DMS53 (cell line): Measurements from ENCODE around the gene ITPRID2.

Experiments used
- DNase-seq: peaks from one replicate; lab custom pipeline; 2025; lab: John Stamatoyannopoulos, UW

ITPRID2 gene

DNA sequence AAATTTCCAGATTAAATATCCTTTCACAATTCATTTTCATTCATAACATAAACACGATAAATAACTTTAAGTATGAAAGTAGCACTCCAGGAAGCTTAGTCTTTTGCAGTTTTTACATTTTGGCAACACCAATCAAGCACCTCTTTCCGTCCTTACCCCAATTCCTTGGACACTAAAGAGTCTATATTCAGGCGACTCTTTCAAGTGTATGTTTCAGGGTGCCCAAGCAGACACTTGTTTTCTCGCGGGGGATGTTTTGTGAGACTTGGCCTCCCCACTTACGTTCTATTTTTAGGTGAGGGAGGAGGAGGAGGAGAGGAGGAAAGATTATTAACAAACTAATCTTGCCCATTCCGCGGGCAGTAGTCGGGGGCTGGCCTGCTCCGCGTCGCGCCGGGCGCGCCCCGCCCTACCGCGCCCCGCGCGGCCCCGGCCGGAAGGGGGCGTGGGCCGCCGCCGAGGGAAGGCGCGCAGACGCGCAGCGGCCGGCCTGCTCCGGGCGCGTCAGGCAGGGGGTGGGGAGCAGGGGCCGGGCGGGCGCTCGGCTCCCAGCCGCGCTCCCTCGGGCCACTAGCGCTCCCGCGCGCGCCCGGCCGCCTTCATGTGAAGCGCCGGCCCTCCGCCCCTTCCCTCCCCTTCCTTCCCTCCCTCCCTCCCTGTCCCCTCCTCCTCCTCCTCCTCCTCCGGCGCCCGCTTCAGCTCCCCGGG is at the start of gene ITPRID2:
Gene ITPRID2, plus strand, starts transcription at position 473 of the 708 bp plus-strand sequence. CDS start 337 bp downstream, outside the sequence.
- peak; percentile 98 for DNase-seq

DNA sequence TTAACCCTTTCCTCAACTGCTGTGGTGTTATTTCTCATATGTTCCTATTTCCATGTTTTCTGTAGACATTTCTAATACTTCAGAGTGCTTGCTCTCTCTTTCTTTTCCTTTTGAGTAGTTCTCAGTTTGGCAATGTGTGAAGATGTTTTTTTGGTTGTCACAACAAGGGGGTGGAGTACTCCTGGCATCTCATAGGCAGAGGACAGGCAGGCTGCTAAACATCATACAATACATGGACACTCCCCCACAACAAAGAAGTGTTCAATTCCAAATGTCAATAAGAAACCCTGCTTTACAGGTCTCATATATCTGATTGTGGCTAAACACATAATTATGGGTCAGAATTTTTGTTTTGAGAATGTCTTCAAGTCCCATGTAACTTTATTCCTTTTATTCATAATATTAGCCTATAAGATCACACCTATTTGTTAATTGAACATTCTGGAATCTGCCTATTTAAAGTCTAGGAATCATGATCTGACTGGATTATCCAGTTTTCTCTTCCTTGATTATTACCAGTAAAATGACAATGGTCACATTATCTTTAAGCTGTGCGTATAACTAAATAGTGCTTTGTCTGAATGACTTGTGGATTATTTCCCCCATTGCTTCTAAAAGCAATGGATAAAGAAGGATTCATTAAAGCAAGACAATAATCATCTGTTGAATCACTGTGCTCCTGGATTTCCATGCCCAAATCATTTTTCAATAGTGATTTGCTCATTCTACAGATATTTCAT is 46.8 kb upstream of the ITPRID2 start:
- no peak for DNase-seq

DNA sequence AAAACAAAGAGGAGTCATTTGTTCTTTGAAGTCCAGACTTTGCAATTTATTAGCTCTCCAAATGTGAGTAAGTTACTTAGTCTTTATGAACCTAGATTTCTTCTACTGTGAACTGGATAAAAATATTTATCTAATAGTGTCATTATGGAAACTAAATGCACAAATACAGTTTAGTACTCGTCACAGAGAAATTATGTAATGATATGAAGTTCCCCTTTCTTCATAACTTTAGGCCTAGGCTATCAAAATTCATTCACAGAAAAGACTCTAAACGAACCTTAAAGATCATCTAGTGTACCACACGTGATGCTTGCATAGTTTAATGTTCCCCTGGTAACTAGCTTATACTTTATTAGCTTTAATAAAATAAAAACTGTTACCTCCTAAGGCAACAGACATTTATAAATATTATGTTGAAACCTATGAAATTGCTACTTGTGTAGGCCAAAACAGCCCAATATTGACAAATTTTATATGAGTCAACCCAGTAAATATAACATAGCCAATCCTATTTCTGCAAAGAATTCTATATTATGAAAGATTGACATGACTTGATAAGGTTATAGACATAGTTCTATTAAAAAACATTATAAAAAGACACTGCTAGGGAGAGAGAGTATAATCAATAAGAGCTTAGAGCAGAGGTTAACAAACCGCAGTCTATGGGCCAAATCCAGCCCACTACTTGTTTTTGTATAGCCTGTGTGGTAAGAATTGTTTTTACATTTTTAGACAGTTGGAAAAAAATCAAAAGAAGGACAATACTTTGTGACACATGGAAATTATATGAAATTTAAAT is 44.9 kb upstream of the ITPRID2 start:
- DNase-seq = no peak

DNA sequence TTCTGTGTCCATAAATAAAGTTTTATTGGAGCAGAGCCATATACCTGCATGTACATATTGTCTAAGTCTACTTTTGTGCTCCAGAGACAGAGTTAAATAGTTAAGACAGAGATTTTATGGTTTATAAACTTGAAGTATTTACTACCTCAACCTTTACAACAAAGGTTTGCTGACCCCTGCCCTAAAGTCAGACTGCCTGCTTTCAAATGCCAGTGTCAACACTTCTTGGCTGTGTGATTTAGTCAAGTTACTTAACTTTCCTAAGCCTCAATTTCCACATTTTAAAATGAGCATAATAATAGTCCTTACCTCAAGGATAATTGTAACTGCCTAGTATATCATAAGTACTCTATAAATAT is 44.4 kb upstream of the ITPRID2 start:
- no peak for DNase-seq

DNA sequence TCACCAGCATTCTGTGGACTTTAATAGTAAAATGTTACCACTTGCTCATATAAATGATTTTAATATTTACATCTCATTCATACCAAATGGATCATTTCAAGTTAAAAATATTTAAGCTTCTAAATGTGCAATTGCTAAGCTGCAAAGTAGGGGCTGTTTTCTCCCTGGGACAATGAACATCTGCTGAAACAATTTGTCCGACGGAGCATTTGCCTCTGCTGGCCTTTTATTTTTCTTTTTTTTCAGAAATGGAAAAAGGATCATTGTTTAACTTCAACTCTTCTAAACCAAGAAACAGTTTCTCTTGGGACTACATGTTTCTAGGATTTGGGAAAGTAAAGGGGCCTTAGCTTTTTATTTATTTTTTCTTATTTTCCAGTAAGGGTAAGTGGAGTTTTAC is 43.8 kb upstream of the ITPRID2 start:
- DNase-seq = no peak

DNA sequence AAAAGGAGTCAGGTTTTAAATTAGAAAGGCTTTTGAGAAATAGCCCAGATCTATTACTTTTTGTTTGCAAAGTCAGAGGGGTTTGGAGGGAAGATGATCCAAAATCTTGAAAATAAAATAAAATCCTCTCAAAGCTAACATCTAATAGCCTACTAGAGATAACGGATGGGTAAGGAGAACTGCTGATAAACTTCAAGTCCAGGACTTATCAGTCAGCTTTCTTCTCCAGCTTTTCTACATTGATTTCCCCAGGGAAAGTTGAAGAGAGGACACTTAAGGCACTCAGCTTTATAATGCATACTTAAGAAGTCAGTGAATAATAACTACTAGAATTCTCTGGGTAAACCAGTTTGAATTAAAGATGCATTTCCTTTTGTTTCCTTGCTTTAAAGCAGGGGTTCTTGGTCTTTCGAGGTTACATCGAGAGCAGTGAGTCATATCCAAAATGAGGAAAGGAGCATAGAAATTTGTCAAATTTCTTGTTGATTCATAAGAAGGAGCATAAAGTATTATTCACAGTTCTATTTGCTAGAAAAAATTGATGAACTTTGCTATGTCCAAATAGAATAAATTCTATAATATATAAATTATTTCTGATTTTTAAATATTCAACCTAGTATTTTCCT is 43.2 kb upstream of the ITPRID2 start:
- DNase-seq = no peak

DNA sequence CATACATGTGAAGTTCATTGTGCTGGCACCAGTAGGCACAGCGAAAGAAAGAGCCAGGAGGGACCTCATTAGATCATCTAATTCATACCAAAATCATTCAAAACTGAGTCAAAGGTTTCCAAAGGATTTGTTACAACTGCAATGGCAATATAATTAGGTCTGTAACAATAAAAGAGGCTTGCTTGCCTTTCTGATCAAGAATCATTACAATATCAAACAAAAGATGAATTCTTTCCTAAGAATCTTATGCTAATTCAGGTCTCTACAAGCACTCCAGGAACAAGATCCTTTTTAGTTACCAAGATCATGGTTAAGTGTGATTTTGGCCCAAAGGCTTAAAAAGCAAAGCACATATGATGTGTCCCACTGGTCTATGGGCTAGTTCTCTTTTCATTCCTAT is 41.9 kb upstream of the ITPRID2 start:
- DNase-seq = no peak

DNA sequence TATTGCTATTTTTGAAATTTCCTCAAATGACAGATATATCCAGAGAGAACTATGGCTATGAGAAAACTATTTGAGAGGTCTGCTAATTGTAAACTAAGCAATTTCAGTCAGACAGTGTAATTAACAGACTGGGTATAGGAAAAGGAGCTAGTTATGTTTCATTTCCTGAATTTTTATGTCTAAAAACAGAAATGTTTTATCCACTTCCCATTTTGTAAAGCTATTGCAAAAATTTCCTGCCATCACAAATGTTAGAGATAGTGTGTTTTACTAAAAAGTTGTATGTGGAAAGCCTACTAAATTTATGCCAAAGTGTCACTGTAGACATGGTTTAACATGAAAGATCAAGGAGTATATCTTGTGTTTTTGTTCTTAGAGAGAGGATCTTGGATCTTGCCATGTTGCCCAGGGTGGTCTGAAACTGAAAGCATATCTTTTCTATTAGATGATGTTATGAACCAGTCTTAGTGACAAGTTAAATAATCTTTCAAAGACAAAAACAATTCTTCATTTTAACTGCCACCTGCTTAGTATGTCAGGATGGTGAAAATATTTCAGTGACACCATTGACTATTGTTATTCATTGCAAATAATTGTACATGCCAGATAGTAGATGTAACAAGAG is 40.5 kb upstream of the ITPRID2 start:
- no peak for DNase-seq

DNA sequence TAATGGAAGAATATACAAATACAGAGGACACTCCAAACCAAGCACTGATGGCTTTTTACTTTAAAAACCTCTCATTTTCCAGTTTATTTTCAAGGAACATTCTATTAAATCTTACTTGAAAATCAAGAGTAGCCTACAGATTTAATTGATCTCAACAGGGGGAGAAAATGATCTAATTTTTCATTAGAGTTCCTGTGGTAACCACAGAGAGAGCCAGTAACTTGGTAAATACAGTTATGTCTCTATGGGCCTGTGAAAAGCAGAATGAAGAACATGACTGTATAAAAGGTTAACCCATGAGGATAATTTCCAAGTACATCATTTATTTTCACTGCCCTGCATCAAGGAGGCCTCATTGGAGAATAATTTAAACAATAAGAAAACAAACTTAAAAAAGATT is 39.8 kb upstream of the ITPRID2 start:
- DNase-seq = no peak

DNA sequence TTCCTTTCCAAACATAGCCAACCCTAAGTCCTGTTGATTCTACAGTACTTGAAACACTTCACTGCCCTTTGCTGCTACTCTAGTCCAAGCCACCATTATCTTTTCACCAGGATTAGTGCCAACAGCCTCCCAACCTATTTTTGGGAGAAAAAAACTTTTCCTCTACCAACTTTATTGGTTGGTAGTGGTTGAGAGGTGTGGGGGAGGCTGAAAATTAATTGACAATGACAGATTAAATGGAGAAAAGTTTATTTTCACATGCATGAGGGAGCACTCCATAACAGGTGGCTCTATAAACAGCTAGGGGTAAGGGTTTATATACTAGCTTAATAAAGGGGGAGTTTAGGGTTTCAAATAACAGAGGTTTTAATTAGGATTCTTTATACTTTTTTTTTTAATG is 37.8 kb upstream of the ITPRID2 start:
- no peak for DNase-seq

DNA sequence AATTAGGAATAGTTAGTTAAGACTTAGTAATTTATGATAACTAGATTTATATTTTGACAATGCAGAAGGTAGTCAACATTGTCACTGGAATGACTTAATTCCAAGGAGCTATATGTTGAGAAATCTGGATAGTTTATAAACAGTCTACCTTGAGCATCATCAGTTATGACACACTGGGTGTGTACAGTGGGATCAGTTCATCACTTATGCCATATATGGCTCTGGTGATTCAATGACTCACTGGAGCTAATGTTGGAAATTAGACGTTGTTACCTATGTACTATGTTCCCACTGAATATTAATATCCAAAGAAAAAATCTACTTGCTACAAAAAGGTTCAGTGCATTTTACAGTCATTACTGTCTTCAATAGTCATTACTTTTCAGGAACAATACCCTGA is 34.0 kb upstream of the ITPRID2 start:
- DNase-seq = peak; percentile 44

DNA sequence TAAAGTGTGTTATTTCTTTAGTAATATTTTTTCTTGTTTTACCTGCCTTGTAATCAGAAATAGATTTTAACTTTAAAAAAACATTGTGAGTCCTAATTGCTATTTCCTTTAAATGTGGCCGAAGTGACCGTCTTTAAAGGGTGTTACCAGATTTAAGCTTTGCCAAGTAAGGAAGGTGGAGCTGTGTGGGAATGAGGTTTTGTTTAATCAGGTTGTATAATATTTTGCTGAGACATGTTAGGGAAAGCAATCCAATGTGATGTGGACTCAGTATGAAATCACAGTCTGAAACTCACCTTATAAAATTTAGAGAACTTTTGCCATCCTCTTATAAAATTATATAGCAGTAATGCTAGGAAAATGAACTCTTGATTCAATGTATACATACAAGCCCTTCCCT is 32.9 kb upstream of the ITPRID2 start:
- DNase-seq = no peak

DNA sequence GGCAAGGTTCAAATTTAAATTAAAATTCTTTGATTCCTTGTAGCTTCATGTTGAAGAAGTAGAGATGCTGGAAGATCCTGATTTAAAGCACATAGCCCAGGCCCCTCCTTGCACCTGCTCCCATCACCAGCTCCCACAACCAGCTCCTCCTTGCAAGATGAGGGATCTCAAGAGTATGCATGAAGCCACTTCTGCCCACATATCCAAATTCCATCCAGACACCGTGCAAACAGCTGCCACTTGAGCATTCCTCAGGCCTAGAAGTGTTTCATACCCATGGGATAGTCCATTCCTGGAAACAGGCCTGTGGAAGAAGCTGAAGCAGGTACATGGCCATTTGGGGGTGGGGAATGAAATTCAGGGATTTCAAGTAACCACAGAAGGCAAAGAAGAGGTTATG is 32.4 kb upstream of the ITPRID2 start:
- no peak for DNase-seq

DNA sequence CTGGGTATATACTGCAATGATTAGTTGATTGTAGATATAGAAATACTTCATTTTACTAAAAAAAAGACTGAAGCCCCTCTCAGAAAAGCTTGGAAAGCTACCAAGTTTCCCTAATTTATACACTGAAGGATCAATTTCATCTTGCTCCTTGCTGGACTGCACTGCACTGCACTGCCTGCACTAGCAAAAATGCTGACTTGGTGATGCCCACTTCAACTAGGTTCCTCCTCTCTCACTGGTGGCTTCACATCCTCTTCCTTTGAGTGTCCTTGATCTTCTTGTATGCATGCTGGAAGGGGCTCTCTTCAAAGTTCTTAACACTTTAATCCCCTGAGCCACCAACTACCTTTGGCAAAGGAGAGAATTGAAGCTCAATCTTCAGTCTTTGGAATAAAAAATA is 31.7 kb upstream of the ITPRID2 start:
- no peak for DNase-seq

DNA sequence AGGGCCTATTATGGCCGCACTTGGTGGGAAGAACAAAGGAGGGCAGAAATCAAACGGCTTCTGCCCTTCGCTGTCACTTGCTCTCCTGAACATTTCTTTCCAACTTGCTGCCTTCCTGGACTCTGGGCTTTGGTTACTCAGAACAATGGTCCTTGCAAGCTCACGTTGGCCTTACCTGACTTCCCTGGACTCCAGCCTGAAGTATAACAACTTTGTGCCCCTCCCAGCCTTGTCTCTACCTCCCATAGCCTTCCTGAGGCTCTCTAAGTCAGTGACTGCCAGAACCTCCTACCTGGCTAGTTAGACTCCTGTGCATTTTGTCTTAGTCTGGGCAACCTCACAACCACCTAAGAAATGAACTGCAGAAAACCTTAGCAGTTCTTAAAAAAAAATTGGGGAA is 30.2 kb upstream of the ITPRID2 start:
- no peak for DNase-seq

DNA sequence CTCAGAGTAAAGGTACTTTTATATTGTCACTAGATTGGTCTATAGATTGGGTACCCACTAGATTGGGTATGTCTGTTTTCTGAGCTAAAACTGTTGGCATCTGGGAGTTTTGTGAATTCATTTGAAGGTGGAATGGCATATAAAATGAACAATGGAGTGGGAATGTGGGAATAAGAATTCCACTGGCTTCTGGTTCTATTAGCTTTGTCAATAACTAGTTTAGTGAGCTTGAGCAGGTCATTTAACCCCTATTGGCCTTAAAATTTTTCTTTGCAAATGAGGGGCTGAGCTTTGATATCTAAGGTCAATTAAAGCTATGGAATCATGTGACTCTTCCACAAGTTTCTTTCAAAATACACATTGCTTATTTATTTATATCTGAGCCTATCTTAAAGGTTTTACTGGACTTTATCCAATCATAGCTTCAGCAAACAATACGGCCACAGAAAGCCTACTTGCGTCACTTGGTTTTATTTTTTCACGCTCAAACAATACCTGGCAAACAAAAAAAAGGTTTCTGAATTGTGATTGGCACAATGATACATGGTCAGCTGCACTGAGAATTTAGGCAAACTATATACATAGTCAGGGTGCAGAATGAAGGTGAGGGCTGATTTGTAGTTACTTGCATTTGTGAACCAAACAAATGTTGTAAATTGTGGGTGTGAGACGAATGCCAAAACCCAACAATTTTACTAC is 28.8 kb upstream of the ITPRID2 start:
- DNase-seq = no peak

DNA sequence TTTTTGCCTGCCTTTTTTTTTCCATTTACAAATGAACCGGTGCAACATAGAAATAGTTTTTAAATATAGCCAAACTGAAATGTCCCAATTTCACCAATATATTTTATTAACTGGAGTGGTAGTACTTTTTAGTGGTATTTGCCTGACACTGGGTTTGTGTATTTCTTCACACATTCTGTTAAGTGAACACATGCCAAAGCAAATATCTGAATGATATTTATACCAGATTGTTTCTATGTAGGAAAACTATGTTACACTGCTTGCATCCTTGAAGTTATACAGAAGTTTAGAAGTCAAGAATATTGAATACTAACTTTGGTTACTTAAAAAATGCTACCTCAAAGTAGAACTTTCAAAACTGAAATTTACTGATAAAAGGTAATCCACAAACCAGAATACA is 19.4 kb upstream of the ITPRID2 start:
- no peak for DNase-seq

DNA sequence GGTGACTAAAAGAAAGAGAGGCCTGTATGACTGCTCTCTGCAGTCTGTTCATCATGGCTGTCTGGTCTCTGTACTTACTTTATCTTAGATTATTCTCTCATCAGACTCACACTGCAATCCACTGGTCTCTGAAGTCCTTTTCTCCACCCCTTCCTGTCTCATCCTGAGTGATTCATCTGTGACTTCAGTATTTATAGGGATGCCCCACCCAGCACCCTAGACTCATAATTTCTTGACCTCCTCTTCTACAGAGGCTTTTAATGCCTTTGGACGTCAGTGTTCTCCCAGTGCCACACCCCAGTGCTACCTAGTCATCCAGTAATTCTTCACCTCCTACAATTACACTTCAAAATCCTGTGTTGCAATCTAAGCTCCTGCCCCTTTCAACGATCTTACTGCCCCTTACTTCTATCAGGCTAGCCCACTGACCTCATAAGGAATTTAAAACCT is 14.9 kb upstream of the ITPRID2 start:
- peak; percentile 22 for DNase-seq

DNA sequence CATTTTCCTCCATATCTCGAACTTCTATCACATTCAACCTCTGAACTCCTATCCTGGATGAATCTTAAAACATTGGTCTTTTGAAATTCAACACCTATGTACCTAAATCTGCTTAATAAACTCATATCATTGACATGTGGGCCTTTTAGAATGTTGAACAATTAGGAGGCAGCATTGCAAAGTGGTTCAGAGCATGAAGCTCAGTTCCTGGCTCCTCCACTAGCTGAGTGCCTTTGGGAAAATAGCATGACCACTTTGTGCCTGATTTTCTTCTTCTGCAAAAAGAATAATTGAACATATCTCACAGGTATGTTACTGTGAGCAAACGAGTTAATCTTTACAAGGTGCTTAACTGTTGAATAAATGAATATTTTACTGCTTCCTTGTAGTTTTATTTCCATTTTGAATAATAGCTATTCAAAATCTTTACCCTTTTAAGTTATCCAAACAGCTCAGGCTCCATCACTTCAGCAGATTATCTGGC is 14.3 kb upstream of the ITPRID2 start:
- no peak for DNase-seq

DNA sequence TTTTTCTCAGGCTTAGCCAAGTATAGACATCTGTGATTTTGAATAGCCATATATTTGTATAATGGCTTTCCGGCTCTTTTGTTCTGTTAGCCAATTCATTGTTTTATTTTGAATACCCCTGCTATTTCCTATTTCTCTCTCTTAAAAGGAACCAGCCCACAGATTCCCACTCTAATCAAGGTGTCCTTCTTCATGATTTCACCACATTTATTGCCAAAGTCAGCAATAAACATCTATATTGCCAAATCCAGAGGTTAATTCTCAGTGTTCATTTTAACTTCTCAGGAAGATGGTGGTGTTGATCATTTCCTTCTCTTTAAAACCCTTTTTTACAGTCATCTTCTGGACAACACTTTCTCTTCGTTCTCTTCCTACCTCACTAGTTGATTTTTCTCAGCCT is 13.1 kb upstream of the ITPRID2 start:
- no peak for DNase-seq

DNA sequence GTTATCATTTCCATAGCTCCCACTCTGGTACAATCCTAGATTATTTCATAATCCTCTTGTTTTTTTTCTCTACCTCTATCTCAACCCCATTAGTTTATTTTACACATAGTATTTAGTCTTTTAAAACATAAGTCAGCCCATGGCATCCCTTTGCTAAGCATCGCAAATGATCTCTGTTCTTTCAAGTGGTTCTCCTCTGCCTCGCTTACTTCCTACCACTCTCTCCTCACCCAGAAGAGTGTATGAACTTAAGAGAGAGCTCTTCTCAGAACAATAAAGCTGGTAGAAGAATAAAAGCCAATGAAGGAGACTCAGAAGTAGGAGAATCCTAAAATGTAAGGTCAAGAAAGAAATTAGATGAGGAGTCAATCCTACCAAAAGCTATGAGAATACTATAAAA is 12.2 kb upstream of the ITPRID2 start:
- DNase-seq = no peak
